ENCODE data around the gene CCAR1.

DNA sequence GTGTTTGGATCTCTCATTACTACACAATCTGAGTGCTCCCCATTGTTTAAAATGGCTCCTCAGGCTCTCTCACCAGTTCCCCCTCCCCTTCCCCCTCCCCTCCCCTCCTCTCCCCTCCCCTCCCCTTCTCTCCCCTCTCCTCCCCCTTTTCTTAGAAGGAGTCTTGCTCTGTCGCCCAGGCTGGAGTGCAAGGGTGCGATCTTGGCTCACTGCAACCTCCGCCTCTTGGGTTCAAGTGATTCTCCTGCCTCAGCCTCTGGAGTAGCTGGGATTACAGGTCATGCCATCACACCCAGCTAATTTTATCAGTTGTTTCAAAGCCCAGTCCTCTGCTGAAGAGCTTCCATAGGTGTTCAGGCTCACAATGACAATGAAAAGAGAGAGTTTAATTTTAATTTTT lies 3.6 kb upstream of the CCAR1 start:
- TF ChIP-seq EZH2 (IDR thresholded peaks at IDR 0.05) (no peak), POLR2AphosphoS5 (IDR thresholded peaks at IDR 0.05; ENCODE audit: borderline replicate concordance, low read depth, low read length) (no peak), FOXP2 (optimal IDR thresholded peaks at IDR 0.05; ENCODE audit: control extremely low read depth, extremely low read length, insufficient read depth) (no peak)
